WTC11 (cell line): ENCODE measurements around the gene TBX20. TPM values are rescaled to one million over a fixed set of nuclear protein-coding genes. Genes with fewer than 3 reads are reported as not detected.
A peak's percentile ranks its signal among the peaks of the same experiment; 100 is the strongest.

Experiments
- ATAC-seq: fragments of 200-7000 bp; cut with Tn5 transposase; 2 replicates; pipeline ENCODE4 v1.10.0; 2021; ENCODE audit warnings: mild to moderate bottlenecking, moderate library complexity
- CTCF ChIA-PET: fragments of 300-600 bp; sonication (Branson Sonifier 250); formaldehyde crosslinking; loops from one replicate; lab custom pipeline; 2021; ENCODE audit warnings: antibody characterized with exemption; lab: Charles Lee
- POLR2A ChIA-PET: fragments of 350-600 bp; sonication (Branson Sonifier 250); formaldehyde crosslinking; loops from one replicate; lab custom pipeline; 2021; ENCODE audit warnings: antibody characterized with exemption; lab: Charles Lee
- DNase-seq: peaks from one replicate; pipeline ENCODE4 v3.0.0; 2021; ENCODE audit warnings: low spot score
- H3K27ac Mint-ChIP-seq: 2 replicates; pipeline ENCODE4 v1.8.0; 2021; ENCODE audit warnings: mixed read lengths
- H3K27me3 Mint-ChIP-seq: 2 replicates; pipeline ENCODE4 v1.8.0; 2021; ENCODE audit warnings: low read depth, mild to moderate bottlenecking, moderate library complexity, mixed read lengths
- H3K36me3 Mint-ChIP-seq: 2 replicates; pipeline ENCODE4 v1.8.0; 2021; ENCODE audit warnings: mixed read lengths
- H3K4me1 Mint-ChIP-seq: 2 replicates; pipeline ENCODE4 v1.8.0; 2022; ENCODE audit warnings: mixed read lengths
- H3K4me3 Mint-ChIP-seq: 2 replicates; pipeline ENCODE4 v1.8.0; 2021; ENCODE audit warnings: mild to moderate bottlenecking, moderate library complexity, mixed read lengths
- H3K9me3 Mint-ChIP-seq: 2 replicates; pipeline ENCODE4 v1.8.0; 2021; ENCODE audit warnings: mixed read lengths
- ATF1 ChIP-seq: sonication (generic); formaldehyde crosslinking; IDR thresholded peaks from 2 replicates; pipeline ENCODE4 v1.8.1; 2023; ENCODE audit warnings: mild to moderate bottlenecking, moderate library complexity, missing genetic modification reagents
- CREM ChIP-seq: sonication (generic); formaldehyde crosslinking; IDR thresholded peaks from 2 replicates; pipeline ENCODE4 v1.8.1; 2022; ENCODE audit warnings: mild to moderate bottlenecking, missing genetic modification reagents, moderate library complexity
- ETV6 ChIP-seq: sonication (generic); formaldehyde crosslinking; IDR thresholded peaks from 2 replicates; pipeline ENCODE4 v1.8.1; 2022; ENCODE audit warnings: mild to moderate bottlenecking, missing genetic modification reagents
- FOXJ3 ChIP-seq: sonication (generic); formaldehyde crosslinking; IDR thresholded peaks from 2 replicates; pipeline ENCODE4 v1.9.0; 2021; ENCODE audit warnings: missing genetic modification reagents, mild to moderate bottlenecking, borderline replicate concordance
- FOXP1 ChIP-seq: sonication (generic); formaldehyde crosslinking; IDR thresholded peaks from 2 replicates; pipeline ENCODE4 v1.8.0; 2022; ENCODE audit warnings: missing genetic modification reagents, mild to moderate bottlenecking, moderate library complexity, borderline replicate concordance
- GTF2I ChIP-seq: fragments of 250-450 bp; sonication (Bioruptor Pico); conservative IDR thresholded peaks from 2 replicates; pipeline ENCODE4 v1.4.0; 2021; ENCODE audit warnings: mild to moderate bottlenecking
- MLX ChIP-seq: sonication (generic); formaldehyde crosslinking; IDR thresholded peaks from 2 replicates; pipeline ENCODE4 v1.8.1; 2023; ENCODE audit warnings: mild to moderate bottlenecking, missing genetic modification reagents, moderate library complexity
- MXD4 ChIP-seq: fragments of 250-450 bp; sonication (Bioruptor Pico); IDR thresholded peaks from 2 replicates; pipeline ENCODE4 v1.8.0; 2021; ENCODE audit warnings: mild to moderate bottlenecking, moderate library complexity, borderline replicate concordance
- NFYB ChIP-seq: sonication (generic); formaldehyde crosslinking; conservative IDR thresholded peaks from 2 replicates; pipeline ENCODE4 v1.8.0; 2022; ENCODE audit warnings: low read depth, missing genetic modification reagents
- NR1H2 ChIP-seq: sonication (generic); formaldehyde crosslinking; IDR thresholded peaks from 2 replicates; pipeline ENCODE4 v1.9.0; 2021; ENCODE audit warnings: mild to moderate bottlenecking, moderate library complexity, missing genetic modification reagents
- OVOL2 ChIP-seq: fragments of 250-450 bp; sonication (Bioruptor Pico); IDR thresholded peaks from 2 replicates; pipeline ENCODE4 v1.9.0; 2021; ENCODE audit warnings: mild to moderate bottlenecking, borderline replicate concordance
- RELA ChIP-seq: sonication (generic); formaldehyde crosslinking; IDR thresholded peaks from 2 replicates; pipeline ENCODE4 v1.8.1; 2022; ENCODE audit warnings: missing genetic modification reagents, mild to moderate bottlenecking, borderline replicate concordance
- RORB ChIP-seq: fragments of 250-450 bp; sonication (Bioruptor Pico); IDR thresholded peaks from 2 replicates; pipeline ENCODE4 v1.9.0; 2021; ENCODE audit warnings: mild to moderate bottlenecking
- SMAD4 ChIP-seq: sonication (generic); formaldehyde crosslinking; IDR thresholded peaks from 2 replicates; pipeline ENCODE4 v1.8.0; 2022; ENCODE audit warnings: mild to moderate bottlenecking, missing genetic modification reagents
- TCF7 ChIP-seq: sonication (generic); formaldehyde crosslinking; IDR thresholded peaks from 2 replicates; pipeline ENCODE4 v1.8.0; 2022; ENCODE audit warnings: mild to moderate bottlenecking, low read depth, missing genetic modification reagents, moderate library complexity
- ZBTB21 ChIP-seq: sonication (generic); formaldehyde crosslinking; IDR thresholded peaks from 2 replicates; pipeline ENCODE4 v1.8.1; 2023; ENCODE audit warnings: mild to moderate bottlenecking, missing genetic modification reagents, borderline replicate concordance
- ZNF138 ChIP-seq: sonication (generic); formaldehyde crosslinking; conservative IDR thresholded peaks from 2 replicates; pipeline ENCODE4 v1.8.1; 2022; ENCODE audit warnings: mild to moderate bottlenecking, moderate library complexity, missing genetic modification reagents
- ZNF219 ChIP-seq: sonication (generic); formaldehyde crosslinking; IDR thresholded peaks from 2 replicates; pipeline ENCODE4 v1.8.0; 2023; ENCODE audit warnings: missing genetic modification reagents, mild to moderate bottlenecking, borderline replicate concordance
- ZNF317 ChIP-seq: sonication (generic); formaldehyde crosslinking; IDR thresholded peaks from 2 replicates; pipeline ENCODE4 v1.8.1; 2023; ENCODE audit warnings: low read depth, mild to moderate bottlenecking, moderate library complexity, missing genetic modification reagents, borderline replicate concordance
- ZNF423 ChIP-seq: fragments of 250-450 bp; sonication (Bioruptor Pico); IDR thresholded peaks from 2 replicates; pipeline ENCODE4 v2.1.2; 2022; ENCODE audit warnings: mild to moderate bottlenecking, moderate library complexity
- total RNA-seq: library from RNA; stranded (reverse); gene quantifications from 3 replicates; pipeline ENCODE4 v1.2.3, GENCODE V29; 2021
- TF ChIP-seq, protein P1 (sequence below): sonication (generic); formaldehyde crosslinking; IDR thresholded peaks from 2 replicates; pipeline ENCODE4 v1.8.1; 2023; ENCODE audit warnings: mild to moderate bottlenecking, missing genetic modification reagents, moderate library complexity
- TF ChIP-seq, protein P2 (sequence below): fragments of 250-450 bp; sonication (Bioruptor Pico); IDR thresholded peaks from 2 replicates; pipeline ENCODE4 v1.9.0; 2021; ENCODE audit warnings: moderate library complexity, mild to moderate bottlenecking, inconsistent platforms, borderline replicate concordance

Gene TBX20
- total RNA-seq, 1 experiment from 2014 or later: 0.24 TPM

- ChIA-PET CTCF (interaction anchor here (0.7 kb wide), 1 partner anchor 169 kb away, joined by 3 read pairs; no protein-coding TSS in a partner anchor), POLR2A (no interaction called here)
- H3K9me3 Mint-ChIP-seq: no peaks in the 10 kb centered on the region
- TF ChIP-seq ZNF138 (no peak), NR1H2 (CRISPR knock-in tag) (no peak), ATF1 (no peak), ZNF219 (no peak), CREM (CRISPR knock-in tag) (no peak), NFYB (no peak), ZNF423 (CRISPR knock-in tag) (no peak), SMAD4 (CRISPR knock-in tag) (no peak), MLX (no peak), ZBTB21 (CRISPR knock-in tag) (no peak)
- TF ChIP-seq, protein P1, sequence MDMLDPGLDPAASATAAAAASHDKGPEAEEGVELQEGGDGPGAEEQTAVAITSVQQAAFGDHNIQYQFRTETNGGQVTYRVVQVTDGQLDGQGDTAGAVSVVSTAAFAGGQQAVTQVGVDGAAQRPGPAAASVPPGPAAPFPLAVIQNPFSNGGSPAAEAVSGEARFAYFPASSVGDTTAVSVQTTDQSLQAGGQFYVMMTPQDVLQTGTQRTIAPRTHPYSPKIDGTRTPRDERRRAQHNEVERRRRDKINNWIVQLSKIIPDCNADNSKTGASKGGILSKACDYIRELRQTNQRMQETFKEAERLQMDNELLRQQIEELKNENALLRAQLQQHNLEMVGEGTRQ (CRISPR knock-in tag): no peak
- TF ChIP-seq, protein P2, sequence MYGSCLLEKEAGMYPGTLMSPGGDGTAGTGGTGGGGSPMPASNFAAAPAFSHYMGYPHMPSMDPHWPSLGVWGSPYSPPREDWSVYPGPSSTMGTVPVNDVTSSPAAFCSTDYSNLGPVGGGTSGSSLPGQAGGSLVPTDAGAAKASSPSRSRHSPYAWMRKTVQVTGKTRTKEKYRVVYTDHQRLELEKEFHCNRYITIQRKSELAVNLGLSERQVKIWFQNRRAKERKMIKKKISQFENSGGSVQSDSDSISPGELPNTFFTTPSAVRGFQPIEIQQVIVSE (CRISPR knock-in tag): no peak
- peaks cover 99% of the 10 kb centered on the region for H3K27me3 Mint-ChIP-seq
- H3K36me3 Mint-ChIP-seq: no peaks in the 10 kb centered on the region
- H3K4me3 Mint-ChIP-seq: peak overlapping the region; percentile 66
- peak; percentile 31 for DNase-seq
- H3K27ac Mint-ChIP-seq: no peak overlapping the region
- peaks cover 70% of the 10 kb centered on the region for H3K4me1 Mint-ChIP-seq
- ATAC-seq: no peak
These were observed 1.7 kb upstream of the TBX20 start for GRCh38 chr7:35255443-35256255.

- TF ChIP-seq RORB (CRISPR knock-in tag) (no peak), ZNF317 (no peak), FOXP1 (no peak), ETV6 (CRISPR knock-in tag) (no peak), RELA (CRISPR knock-in tag) (no peak), TCF7 (CRISPR knock-in tag) (no peak), CREM (CRISPR knock-in tag) (no peak), ZNF138 (no peak), FOXJ3 (CRISPR knock-in tag) (no peak), GTF2I (CRISPR knock-in tag) (no peak)
- TF ChIP-seq, all 79 proteins: peak for 0
- Mint-ChIP-seq H3K4me3 (peak overlapping the region; percentile 66), H3K36me3 (no peaks in the 10 kb centered on the region), H3K4me1 (peaks cover 69% of the 10 kb centered on the region), H3K27me3 (peaks cover 99% of the 10 kb centered on the region), H3K27ac (no peak overlapping the region), H3K9me3 (no peaks in the 10 kb centered on the region)
- POLR2A ChIA-PET: no interaction called here
- CTCF ChIA-PET: interaction anchor here (1.7 kb wide), 1 partner anchor 176 kb away, joined by 5 read pairs; no protein-coding TSS in a partner anchor
- DNase-seq (peak; percentile 18), ATAC-seq (no peak; the same call in 1 of the 2 replicates)
These were observed 869 bp upstream of the TBX20 start for GRCh38 chr7:35254496-35255442.

- peaks cover 99% of the 10 kb centered on the region for H3K27me3 Mint-ChIP-seq
These were observed 515 bp downstream of the TBX20 start for GRCh38 chr7:35253460-35253709.

More at GRCh38 chr7:35253460-35253709, 515 bp downstream of the TBX20 start:
- H3K4me3 Mint-ChIP-seq: peak overlapping the region; percentile 78
- ChIA-PET POLR2A (no interaction called here), CTCF (interaction anchor here (1.7 kb wide), 1 partner anchor 177 kb away, joined by 5 read pairs; no protein-coding TSS in a partner anchor)
- H3K27ac Mint-ChIP-seq: no peak overlapping the region
- H3K9me3 Mint-ChIP-seq: no peaks in the 10 kb centered on the region
- DNase-seq (peak; percentile 22), ATAC-seq (peak; percentile 2)
- peaks cover 65% of the 10 kb centered on the region for H3K4me1 Mint-ChIP-seq
- H3K36me3 Mint-ChIP-seq: no peaks in the 10 kb centered on the region
- TF ChIP-seq TCF7 (CRISPR knock-in tag): no peak
- no peak for TF ChIP-seq RORB (CRISPR knock-in tag)
- no peak for TF ChIP-seq OVOL2 (CRISPR knock-in tag)
- no peak for TF ChIP-seq MXD4 (CRISPR knock-in tag)
- no peak for TF ChIP-seq RELA (CRISPR knock-in tag)
